Keratinocyte (primary cell): ENCODE results near the gene LRIT3. TPM values are rescaled to one million over a fixed set of nuclear protein-coding genes. Genes with fewer than 3 reads are reported as not detected.
A peak's percentile ranks its signal among the peaks of the same experiment; 100 is the strongest.

Experiments used
- DNase-seq: peaks from one replicate; pipeline ENCODE4 v3.0.0-alpha.2; 2011; ENCODE audit warnings: low read depth, missing footprints, low spot score
- FAIRE-seq: peaks from 2 replicates; lab custom pipeline; 2011; peaks lifted over from hg19 to GRCh38; lab: Jason Lieb, UNC
- H2AFZ ChIP-seq: 2 replicates; pipeline ENCODE4 v1.6.0; 2012; ENCODE audit warnings: low read length, control low read depth, inconsistent platforms; ENCODE audit not compliant: control insufficient read depth
- H3K27ac ChIP-seq: 2 replicates; pipeline ENCODE4 v1.5.1; 2011; ENCODE audit warnings: low read length; ENCODE audit not compliant: control insufficient read depth, insufficient read depth
- H3K27me3 ChIP-seq: 3 replicates; pipeline ENCODE4 v1.6.0; 2011; ENCODE audit warnings: low read length; ENCODE audit not compliant: control insufficient read depth, insufficient read depth; ENCODE audit errors: extremely low read depth
- H3K36me3 ChIP-seq, 2 experiments: 2 replicates in 1 of 2; 3 replicates in 1 of 2; pipeline ENCODE4 v1.5.1; 2011; ENCODE audit warnings: low read length in 2 of 2, mild to moderate bottlenecking in 1 of 2; ENCODE audit not compliant: control insufficient read depth in 2 of 2, insufficient read depth in 2 of 2; ENCODE audit errors: extremely low read depth in 1 of 2
- H3K4me1 ChIP-seq: 3 replicates; pipeline ENCODE4 v1.5.1; 2011; ENCODE audit warnings: low read length; ENCODE audit not compliant: control insufficient read depth, insufficient read depth; ENCODE audit errors: extremely low read depth
- H3K4me2 ChIP-seq: 3 replicates; pipeline ENCODE4 v1.6.0; 2011; ENCODE audit warnings: low read depth, low read length; ENCODE audit not compliant: control insufficient read depth, insufficient read depth; ENCODE audit errors: extremely low read depth
- H3K4me3 ChIP-seq, 3 experiments: fragments of 200-600 bp in 1 of 3; sonication (generic) in 1 of 3; 2 replicates in 2 of 3; 3 replicates in 1 of 3; pipeline ENCODE4 v1.5.1; 2011 to 2016; ENCODE audit warnings: low read length in 3 of 3, mild to moderate bottlenecking in 3 of 3, control low read depth in 2 of 3, inconsistent platforms in 1 of 3, low read depth in 1 of 3, mixed read lengths in 1 of 3, mixed run types in 1 of 3, moderate library complexity in 1 of 3; ENCODE audit not compliant: control insufficient read depth in 2 of 3, insufficient read depth in 2 of 3; ENCODE audit errors: extremely low read depth in 1 of 3
- H3K79me2 ChIP-seq: 2 replicates; pipeline ENCODE4 v1.6.0; 2012; ENCODE audit warnings: low read length; ENCODE audit not compliant: control insufficient read depth, insufficient read depth
- H3K9ac ChIP-seq: 3 replicates; pipeline ENCODE4 v1.6.0; 2011; ENCODE audit warnings: low read length; ENCODE audit not compliant: control insufficient read depth, insufficient read depth; ENCODE audit errors: extremely low read depth
- H3K9me1 ChIP-seq: 3 replicates; pipeline ENCODE4 v1.6.0; 2011; ENCODE audit warnings: low read length; ENCODE audit not compliant: control insufficient read depth, insufficient read depth; ENCODE audit errors: extremely low read depth
- H3K9me3 ChIP-seq: 2 replicates; pipeline ENCODE4 v1.5.1; 2012; ENCODE audit warnings: low read depth, low read length; ENCODE audit not compliant: control insufficient read depth
- H4K20me1 ChIP-seq: 3 replicates; pipeline ENCODE4 v1.6.0; 2011; ENCODE audit warnings: low read length; ENCODE audit not compliant: control insufficient read depth, insufficient read depth; ENCODE audit errors: extremely low read depth
- CTCF ChIP-seq, 3 experiments: IDR thresholded peaks in 1 of 3; conservative IDR thresholded peaks in 1 of 3; optimal IDR thresholded peaks in 1 of 3; 2 replicates in 2 of 3; 3 replicates in 1 of 3; pipeline versions ENCODE3 to v1.5.1; 2011; ENCODE audit warnings: low read length in 3 of 3, mild to moderate bottlenecking in 3 of 3, moderate library complexity in 2 of 3, control low read depth in 1 of 3, inconsistent platforms in 1 of 3; ENCODE audit not compliant: insufficient read depth in 2 of 3; ENCODE audit errors: extremely low read depth in 1 of 3
- EZH2 ChIP-seq: IDR thresholded peaks from one replicate; pipeline ENCODE4 v1.6.1; 2012; ENCODE audit warnings: inconsistent platforms, mild to moderate bottlenecking, low read length, moderate library complexity
- dilution Hi-C: fragments of 300-500 bp; cut with MboI; formaldehyde crosslinking; loops from one replicate; pipeline ENCODE4 v1.7.0; 2020; ENCODE audit warnings: low sequenced_read_pairs; ENCODE audit not compliant: extremely low pct_ligation_motif_present
- polyA plus RNA-seq, 5 experiments: library from polyadenylated mRNA; depleted of rRNA in 3 of 5; stranded (reverse) in 3 of 5; stranded (forward) in 1 of 5; unstranded in 1 of 5; fragments of >200 nt; gene quantifications; 1 replicate in 1 of 5; 2 replicates in 3 of 5; 3 replicates in 1 of 5; pipeline versions ENCODE4 v1.2.1 to v1.2.3, GENCODE V29; 2011 to 2012; ENCODE audit warnings: missing spikeins in 2 of 5, low read depth in 1 of 5, low replicate concordance in 1 of 5

Gene LRIT3
- polyA plus RNA-seq, 1 donor (not counting 4 experiments of a cell fraction or from before 2014, with no cell fraction given): 0.09 TPM

GRCh38 chr4:109816894-109817293 is 31.0 kb upstream of the LRIT3 start:
- Histone ChIP-seq H3K9ac (peak overlapping the region; percentile 97), H3K4me1 (peaks cover 16% of the 10 kb centered on the region), H3K9me3 (no peaks in the 10 kb centered on the region), H3K27me3 (no peaks in the 10 kb centered on the region), H3K9me1 (no peaks in the 10 kb centered on the region), H3K4me3 (peak overlapping the region; percentile 94 to 98 (median 96)), H3K4me2 (peak overlapping the region; percentile 90), H2AFZ (no peak overlapping the region), H3K36me3 (peaks cover 6 to 15% of the 10 kb centered on the region in 2 experiments), H4K20me1 (no peaks in the 10 kb centered on the region), H3K27ac (no peak overlapping the region), H3K79me2 (peaks cover 47% of the 10 kb centered on the region)
- FAIRE-seq (no peak), DNase-seq (no peak)
- dilution Hi-C loops: no loop called here
- TF ChIP-seq EZH2 (no peak), CTCF (optimal IDR thresholded peaks at IDR 0.05 in 1 of 3, IDR thresholded peaks at IDR 0.05 in 1 of 3, conservative IDR thresholded peaks at IDR 0.05 in 1 of 3; ENCODE audit: extremely low read depth in 1 of 3, insufficient read depth in 2 of 3, low read length in 3 of 3) (no peak)

DNA sequence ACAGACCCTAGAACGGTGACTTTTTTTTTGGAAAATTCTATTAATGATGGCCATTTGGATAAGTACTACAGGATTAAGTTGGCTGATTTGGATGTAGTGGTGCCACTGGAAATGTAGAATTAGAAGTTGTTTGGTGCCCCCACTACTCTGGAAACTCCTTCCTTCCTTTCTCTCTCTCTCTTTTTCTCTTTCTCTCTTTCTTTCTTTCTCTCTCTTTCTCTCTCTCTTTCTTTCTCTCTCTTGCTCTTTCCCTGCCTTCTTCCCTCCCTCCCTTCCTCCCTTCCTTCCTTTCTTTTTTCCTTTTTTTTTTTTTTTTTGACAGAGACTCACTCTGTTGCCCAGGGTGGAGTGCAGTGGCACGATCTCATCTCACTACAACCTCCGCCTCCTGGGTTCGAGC is 29.6 kb upstream of the LRIT3 start:
- no peak overlapping the region for H3K9ac ChIP-seq
- H3K79me2 ChIP-seq: peaks cover 47% of the 10 kb centered on the region
- no peak for FAIRE-seq

More for the DNA sequence above, 29.6 kb upstream of the LRIT3 start:
- no peaks in the 10 kb centered on the region for H3K27me3 ChIP-seq
- no peak for DNase-seq
- no peaks in the 10 kb centered on the region for H3K9me1 ChIP-seq
- H3K4me3 ChIP-seq: no peak overlapping the region
- no peak overlapping the region for H3K27ac ChIP-seq
- no peaks in the 10 kb centered on the region for H4K20me1 ChIP-seq
- H3K4me2 ChIP-seq: no peak overlapping the region
- peaks cover 16% of the 10 kb centered on the region for H3K4me1 ChIP-seq
- dilution Hi-C loops: no loop called here
- no peak for TF ChIP-seq EZH2
- TF ChIP-seq CTCF (optimal IDR thresholded peaks at IDR 0.05 in 1 of 3, IDR thresholded peaks at IDR 0.05 in 1 of 3, conservative IDR thresholded peaks at IDR 0.05 in 1 of 3; ENCODE audit: extremely low read depth in 1 of 3, insufficient read depth in 2 of 3, low read length in 3 of 3): no peak
- H3K9me3 ChIP-seq: no peaks in the 10 kb centered on the region
- no peak overlapping the region for H2AFZ ChIP-seq
- peaks cover 8 to 24% of the 10 kb centered on the region in 2 experiments for H3K36me3 ChIP-seq
